GM12865 (cell line): Measurements from ENCODE around the gene VEGFA.

Source experiments
- DNase-seq: peaks from one replicate; pipeline ENCODE4 v3.0.0; 2010; ENCODE audit warnings: low read depth
- H3K4me3 ChIP-seq: 2 replicates; pipeline ENCODE4 v1.5.1; 2011; ENCODE audit warnings: mild to moderate bottlenecking, low read depth, low read length, control low read depth
- TF ChIP-seq, protein P1 (sequence below): IDR thresholded peaks from 2 replicates; pipeline ENCODE4 v1.5.1; 2011; ENCODE audit warnings: low read length, control low read depth, low read depth, inconsistent platforms; ENCODE audit not compliant: insufficient read depth; ENCODE audit errors: missing control alignments

Gene VEGFA

DNA sequence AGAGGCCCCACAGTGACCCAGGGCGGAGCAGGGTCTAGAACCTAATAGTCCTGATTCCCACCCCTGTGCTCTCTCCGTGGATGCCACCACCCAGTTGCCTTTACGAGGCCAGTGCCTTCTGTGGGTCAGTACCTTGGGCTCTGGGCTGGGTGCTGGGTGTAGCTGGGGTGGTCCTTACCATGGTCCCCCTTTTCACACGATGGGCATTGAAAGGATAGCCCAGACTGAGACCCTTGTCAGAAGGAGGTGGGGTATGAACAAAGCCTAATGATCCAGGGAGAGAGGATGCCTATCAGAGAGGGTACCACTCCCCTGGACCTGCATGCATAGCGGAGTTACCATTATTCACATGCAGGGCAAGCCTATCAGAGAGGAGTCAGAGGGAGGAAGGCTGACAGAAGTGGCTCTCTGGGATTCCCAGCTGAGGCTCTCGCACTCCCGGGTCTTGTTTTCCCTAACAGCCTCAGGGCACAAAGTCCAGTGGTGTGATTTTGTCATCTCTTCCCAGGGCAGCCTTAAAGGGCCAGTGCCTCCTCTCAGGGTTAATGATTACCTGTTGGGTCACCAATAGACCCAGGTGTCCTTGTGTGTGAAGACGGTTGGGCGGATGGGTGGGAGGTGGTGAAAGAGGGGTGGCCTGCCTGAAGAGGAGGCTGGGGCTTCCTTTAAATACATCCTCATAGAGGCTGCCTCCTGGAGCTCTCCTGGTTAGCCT, 36.2 kb downstream of the VEGFA start:
- TF ChIP-seq, protein P1, sequence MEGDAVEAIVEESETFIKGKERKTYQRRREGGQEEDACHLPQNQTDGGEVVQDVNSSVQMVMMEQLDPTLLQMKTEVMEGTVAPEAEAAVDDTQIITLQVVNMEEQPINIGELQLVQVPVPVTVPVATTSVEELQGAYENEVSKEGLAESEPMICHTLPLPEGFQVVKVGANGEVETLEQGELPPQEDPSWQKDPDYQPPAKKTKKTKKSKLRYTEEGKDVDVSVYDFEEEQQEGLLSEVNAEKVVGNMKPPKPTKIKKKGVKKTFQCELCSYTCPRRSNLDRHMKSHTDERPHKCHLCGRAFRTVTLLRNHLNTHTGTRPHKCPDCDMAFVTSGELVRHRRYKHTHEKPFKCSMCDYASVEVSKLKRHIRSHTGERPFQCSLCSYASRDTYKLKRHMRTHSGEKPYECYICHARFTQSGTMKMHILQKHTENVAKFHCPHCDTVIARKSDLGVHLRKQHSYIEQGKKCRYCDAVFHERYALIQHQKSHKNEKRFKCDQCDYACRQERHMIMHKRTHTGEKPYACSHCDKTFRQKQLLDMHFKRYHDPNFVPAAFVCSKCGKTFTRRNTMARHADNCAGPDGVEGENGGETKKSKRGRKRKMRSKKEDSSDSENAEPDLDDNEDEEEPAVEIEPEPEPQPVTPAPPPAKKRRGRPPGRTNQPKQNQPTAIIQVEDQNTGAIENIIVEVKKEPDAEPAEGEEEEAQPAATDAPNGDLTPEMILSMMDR: no peak
- no peak for DNase-seq

DNA sequence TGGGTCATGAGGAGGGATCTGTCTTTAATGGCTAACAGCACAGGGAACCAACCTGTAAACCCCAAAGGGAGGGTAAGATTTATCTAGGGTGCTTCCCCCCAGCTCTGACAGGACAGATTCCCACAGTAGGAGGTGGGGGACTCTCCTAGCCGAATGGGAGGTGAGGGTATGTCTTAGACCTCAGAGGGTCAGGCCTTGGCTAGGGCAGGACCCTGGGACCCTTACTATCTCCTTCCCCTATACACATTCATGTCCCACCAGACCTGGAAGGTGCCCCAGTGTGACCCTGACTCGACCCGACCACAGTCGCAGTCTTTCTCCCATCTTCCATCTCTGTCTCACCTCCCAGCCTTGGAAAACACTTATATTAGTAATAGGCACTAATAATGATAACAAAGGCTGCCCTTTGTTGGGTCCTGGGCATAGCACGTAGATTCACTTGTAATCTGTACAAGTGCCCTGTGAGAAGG, 36.8 kb downstream of the VEGFA start:
- no peak overlapping the region for H3K4me3 ChIP-seq
- DNase-seq: no peak
- TF ChIP-seq, protein P1: no peak

More for the DNA sequence above, 36.2 kb downstream of the VEGFA start:
- H3K4me3 ChIP-seq: no peak overlapping the region

DNA sequence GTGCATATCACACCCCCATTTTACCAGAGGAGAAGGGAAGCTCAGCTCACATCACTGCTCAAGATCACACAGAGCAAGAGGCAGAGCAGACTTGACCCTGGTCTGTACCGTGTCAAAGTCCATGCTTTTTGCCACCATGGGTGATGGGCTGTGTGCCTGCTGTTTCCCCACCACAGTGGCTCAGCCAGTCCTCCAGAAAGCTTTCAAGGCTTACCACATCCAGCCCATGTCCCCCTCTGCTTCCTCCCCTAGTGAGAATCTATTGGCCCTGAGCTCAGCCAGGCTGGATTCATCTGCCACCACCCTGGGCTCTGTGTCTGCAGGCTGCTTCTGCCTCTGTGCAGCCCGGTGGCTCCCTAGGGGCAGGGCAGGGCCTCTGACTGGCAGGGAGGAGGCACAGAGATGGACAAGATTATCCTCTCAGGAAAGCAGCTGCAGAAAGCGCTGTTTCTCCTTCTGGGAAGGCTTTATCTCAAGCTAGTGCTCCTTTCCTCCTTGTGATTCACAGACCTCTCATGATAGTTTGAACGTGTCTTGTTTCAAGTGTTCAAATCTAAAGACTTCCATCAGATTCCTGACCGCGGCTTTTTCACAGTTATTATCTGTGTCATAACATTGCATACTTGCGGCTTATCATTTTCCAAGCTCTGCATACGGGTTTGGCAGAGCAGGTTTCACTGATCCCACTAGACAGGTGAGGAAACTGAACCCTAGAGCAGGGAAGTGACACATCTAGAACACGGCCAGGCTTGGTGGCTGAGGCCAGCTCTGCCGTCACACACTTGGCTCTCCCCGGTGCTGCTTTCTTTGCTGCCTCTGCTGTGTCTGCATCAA, 37.4 kb downstream of the VEGFA start:
- no peak overlapping the region for H3K4me3 ChIP-seq
- no peak for DNase-seq
- TF ChIP-seq, protein P1: no peak

DNA sequence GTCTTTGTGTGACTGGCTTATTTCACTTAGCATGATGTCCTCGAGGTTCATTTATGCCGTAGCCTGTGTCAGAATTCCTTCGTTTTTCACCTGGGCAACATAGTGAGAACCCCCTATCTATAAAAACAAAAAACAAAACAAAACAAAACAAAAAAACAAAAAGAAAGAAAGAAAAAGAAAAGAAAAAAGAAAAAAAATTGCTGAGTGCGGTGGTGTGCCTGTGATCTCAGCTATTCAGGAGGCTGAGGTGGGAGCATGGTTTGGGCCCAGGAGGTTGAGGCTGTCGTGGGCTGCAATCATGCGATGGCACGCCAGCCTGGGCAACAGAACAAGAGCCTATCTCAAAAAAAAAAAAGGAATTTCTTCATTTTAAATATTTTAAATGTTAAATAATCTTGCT, 38.4 kb downstream of the VEGFA start:
- TF ChIP-seq, protein P1: no peak

DNA sequence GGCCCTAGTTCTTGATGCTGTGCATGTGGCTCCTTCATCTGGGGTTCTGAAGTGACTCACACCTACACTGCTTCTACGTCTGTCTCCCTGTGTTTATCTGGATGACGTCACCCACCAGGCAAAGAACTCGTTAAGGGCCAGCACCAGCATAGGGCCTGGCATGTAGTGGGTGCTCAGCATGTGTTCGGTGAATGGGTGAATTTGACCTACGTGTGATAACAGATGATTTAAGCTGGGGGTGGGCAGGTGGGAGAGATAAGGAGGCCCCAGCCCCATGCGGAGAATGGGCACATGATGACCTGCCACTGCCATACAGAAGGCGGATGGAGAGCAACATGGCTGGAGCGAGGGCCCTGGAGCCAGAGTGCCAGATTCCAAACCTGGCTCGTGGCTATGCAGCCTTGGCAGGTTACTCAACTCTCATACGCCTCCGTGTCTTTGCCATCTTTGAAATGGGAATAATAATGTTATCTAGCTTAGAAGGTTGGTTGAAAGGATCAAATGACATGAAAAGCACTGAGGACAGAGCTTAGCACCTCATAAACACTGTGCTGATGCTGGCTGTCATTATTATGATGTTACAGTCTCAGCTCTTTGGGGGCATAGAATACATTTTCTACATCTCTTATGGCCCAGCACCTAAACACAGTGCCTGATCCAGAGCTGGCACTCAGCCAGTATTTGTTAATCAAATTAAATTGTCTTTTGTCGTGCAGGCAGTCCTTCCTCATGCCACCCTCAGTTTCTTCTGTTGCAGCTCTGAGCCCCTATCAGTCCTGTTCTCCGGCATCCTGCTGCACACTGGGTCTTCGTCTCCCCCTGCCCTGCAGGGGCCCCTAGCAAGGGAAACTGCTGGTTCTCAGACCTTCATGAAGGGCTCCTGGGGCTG, 39.6 kb downstream of the VEGFA start:
- TF ChIP-seq, protein P1: no peak
- no peak overlapping the region for H3K4me3 ChIP-seq
- no peak for DNase-seq

More for the DNA sequence above, 38.4 kb downstream of the VEGFA start:
- no peak for DNase-seq
- H3K4me3 ChIP-seq: no peak overlapping the region

DNA sequence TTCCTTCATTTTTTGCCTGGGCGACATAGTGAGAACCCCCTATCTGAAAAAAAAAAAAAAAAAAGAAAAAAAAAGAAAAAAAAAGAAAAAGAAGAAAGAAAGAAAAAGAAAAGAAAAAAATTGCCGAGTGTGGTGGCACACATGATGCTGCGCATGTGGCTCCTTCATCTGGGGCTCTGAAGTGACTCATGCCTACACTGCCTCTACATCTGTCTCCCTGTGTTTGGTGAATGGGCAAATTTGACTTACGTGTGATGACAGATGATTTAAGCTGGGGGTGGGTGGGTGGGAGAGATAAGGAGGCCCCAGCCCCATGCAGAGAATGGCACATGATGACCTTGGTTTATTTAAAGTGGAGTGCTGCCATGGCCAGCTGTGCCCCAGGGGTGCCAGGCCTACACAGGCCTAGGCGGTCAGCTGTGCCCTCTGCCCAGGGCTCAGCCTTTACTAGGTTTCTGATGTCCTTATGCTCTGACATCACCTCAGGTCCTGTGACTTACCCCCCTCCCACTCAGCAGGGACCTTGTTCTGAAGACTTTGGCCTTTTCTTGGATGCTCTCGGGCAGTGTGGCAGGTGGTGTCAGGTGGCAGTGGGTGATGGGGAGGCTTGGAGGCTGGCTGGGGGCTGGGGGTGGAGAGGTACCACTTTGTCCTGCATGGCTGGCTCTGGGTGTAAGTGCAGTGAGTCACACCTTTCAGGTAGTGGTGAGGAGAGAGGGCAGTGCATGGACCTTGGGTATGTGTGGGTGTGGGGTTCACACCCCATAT, 41.1 kb downstream of the VEGFA start:
- TF ChIP-seq, protein P1: no peak
- no peak overlapping the region for H3K4me3 ChIP-seq
- no peak for DNase-seq
